T-helper 2 cell treated with Interferon-gamma antibody and Interleukin-4, amounts not matched to agents 5 μg/mL and 100 μg/mL, for 36 hours (primary cell): ENCODE measurements around the gene HEATR5A.
"Not testable (repeated sequence)": the region's sequence is repeated elsewhere in the genome, so short reads cannot be mapped to it uniquely, and the experiment has no call there.

ENCODE experiments used
- DNase-seq: peaks from one replicate; pipeline ENCODE4 v3.0.0; 2021; ENCODE audit warnings: low spot score
- H3K27ac Mint-ChIP-seq: one replicate; pipeline ENCODE4 v1.8.0; 2021; ENCODE audit warnings: mild to moderate bottlenecking, mixed read lengths
- H3K27me3 Mint-ChIP-seq: one replicate; pipeline ENCODE4 v1.8.0; 2021; ENCODE audit warnings: low read depth, mixed read lengths
- H3K36me3 Mint-ChIP-seq: one replicate; pipeline ENCODE4 v1.8.0; 2021; ENCODE audit warnings: low read depth, mixed read lengths
- H3K4me1 Mint-ChIP-seq: one replicate; pipeline ENCODE4 v1.8.0; 2021; ENCODE audit warnings: low read depth, mixed read lengths
- H3K4me3 Mint-ChIP-seq: one replicate; pipeline ENCODE4 v1.8.0; 2022; ENCODE audit warnings: mild to moderate bottlenecking, moderate library complexity, mixed read lengths
- H3K9me3 Mint-ChIP-seq: one replicate; pipeline ENCODE4 v1.8.0; 2021; ENCODE audit warnings: mixed read lengths

Gene HEATR5A

GRCh38 chr14:31286456-31287293 is 133.7 kb downstream of the HEATR5A start:
- Mint-ChIP-seq H3K4me1 (peaks cover 5% of the 10 kb centered on the region), H3K36me3 (no peaks in the 10 kb centered on the region), H3K9me3 (no peaks in the 10 kb centered on the region), H3K27me3 (no peaks in the 10 kb centered on the region), H3K27ac (no peak overlapping the region), H3K4me3 (no peak overlapping the region)
- DNase-seq: no peak

DNA sequence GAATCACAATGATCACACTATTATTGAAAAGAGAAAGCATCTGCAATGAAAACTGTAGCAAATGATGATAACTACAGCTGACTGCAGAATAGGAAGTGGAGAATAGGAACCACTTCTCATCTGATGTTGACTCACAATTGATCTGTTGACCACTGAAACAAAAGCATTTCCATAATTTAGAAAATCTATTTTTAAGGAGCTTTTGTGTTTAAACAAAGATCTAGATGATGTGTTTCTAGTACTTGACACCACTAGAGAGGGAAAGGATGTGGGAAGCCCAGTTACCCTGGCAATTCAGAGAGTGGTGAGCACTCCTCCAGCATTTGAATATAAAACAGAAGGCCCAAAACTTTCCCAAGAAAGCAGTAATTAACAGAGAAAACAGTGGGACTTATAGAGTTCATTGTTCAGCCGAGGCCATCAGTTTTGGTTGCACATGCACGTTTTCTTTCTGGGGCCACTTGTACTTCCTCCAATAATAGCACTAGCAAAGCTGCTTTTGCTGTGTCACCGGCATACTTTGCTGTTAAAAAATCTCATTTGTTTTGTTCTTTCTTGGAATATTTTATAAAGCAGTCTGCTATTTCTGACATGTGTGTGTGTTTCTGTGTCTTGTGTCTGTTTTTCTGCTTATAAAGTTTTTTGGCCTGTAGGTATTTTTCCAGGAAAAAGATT is 136.6 kb downstream of the HEATR5A start:
- Mint-ChIP-seq H3K4me3 (no peak overlapping the region), H3K27ac (no peak overlapping the region), H3K36me3 (no peaks in the 10 kb centered on the region), H3K27me3 (no peaks in the 10 kb centered on the region), H3K4me1 (peaks cover 5% of the 10 kb centered on the region), H3K9me3 (peaks cover 5% of the 10 kb centered on the region)
- no peak for DNase-seq

DNA sequence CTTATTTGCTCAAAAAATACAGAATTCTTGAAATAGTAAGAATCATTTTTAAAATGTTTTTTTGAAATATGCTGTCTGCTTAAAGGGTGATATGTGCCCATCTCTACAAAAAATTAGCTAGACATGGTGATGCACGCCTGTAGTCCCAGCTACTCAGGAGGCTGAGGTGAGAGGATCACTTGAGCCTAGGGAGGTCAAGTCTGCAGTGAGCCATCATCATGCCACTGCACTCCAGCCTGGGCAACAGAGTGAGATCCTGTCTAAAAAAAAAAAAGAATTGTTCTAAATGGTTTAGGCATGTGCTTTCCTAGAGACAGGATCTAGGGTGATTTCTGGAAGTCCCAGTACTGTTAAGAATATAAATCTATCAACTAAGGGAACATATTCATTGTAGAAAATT is 137.2 kb downstream of the HEATR5A start:
- Mint-ChIP-seq H3K27me3 (no peaks in the 10 kb centered on the region), H3K36me3 (no peaks in the 10 kb centered on the region), H3K4me1 (peaks cover 5% of the 10 kb centered on the region), H3K9me3 (peaks cover 7% of the 10 kb centered on the region), H3K4me3 (no peak overlapping the region), H3K27ac (no peak overlapping the region)
- no peak for DNase-seq

- Mint-ChIP-seq H3K27ac (no peak overlapping the region), H3K4me1 (peaks cover 5% of the 10 kb centered on the region), H3K27me3 (no peaks in the 10 kb centered on the region), H3K9me3 (peaks cover 12% of the 10 kb centered on the region), H3K4me3 (no peak overlapping the region), H3K36me3 (no peaks in the 10 kb centered on the region)
- no peak for DNase-seq
Observed at GRCh38 chr14:31280871-31281220, 139.5 kb downstream of the HEATR5A start.

- Mint-ChIP-seq H3K36me3 (no peaks in the 10 kb centered on the region), H3K27me3 (no peaks in the 10 kb centered on the region), H3K9me3 (peaks cover 12% of the 10 kb centered on the region), H3K4me3 (no peak overlapping the region), H3K4me1 (peaks cover 5% of the 10 kb centered on the region), H3K27ac (no peak overlapping the region)
- DNase-seq: no peak
Observed at GRCh38 chr14:31280132-31280870, 140.0 kb downstream of the HEATR5A start.

- Mint-ChIP-seq H3K36me3 (peaks cover 1% of the 10 kb centered on the region), H3K9me3 (peaks cover 12% of the 10 kb centered on the region), H3K27ac (no peak overlapping the region), H3K27me3 (no peaks in the 10 kb centered on the region), H3K4me3 (no peak overlapping the region), H3K4me1 (peaks cover 4% of the 10 kb centered on the region)
- no peak for DNase-seq
Observed at GRCh38 chr14:31278883-31279282, 141.5 kb downstream of the HEATR5A start.

DNA sequence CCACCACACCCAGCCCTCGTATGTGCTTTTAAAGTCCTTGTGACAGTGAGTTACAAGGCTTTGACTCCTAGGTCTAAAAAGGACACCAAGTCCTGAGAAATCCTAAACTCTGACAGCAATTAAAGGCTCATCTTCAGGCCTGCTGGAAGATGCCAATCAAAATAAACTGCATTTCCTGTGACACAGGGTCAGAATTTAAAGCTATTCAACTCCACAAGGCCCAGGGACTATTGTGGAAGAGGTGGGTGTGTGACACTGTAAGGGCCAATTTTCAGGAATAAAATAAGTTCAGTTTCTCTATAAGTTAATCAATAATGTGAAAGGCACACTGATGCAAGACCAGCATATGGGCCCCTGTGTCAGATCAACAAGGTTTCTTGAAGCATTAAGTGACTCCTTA is 143.3 kb downstream of the HEATR5A start:
- no peak overlapping the region for H3K27ac Mint-ChIP-seq
- H3K4me1 Mint-ChIP-seq: no peaks in the 10 kb centered on the region
- H3K9me3 Mint-ChIP-seq: peaks cover 12% of the 10 kb centered on the region
- no peak for DNase-seq
- no peak overlapping the region for H3K4me3 Mint-ChIP-seq
- H3K36me3 Mint-ChIP-seq: peaks cover 1% of the 10 kb centered on the region
- H3K27me3 Mint-ChIP-seq: no peaks in the 10 kb centered on the region

GRCh38 chr14:31276417-31276816 is 143.9 kb downstream of the HEATR5A start:
- H3K4me3 Mint-ChIP-seq, H3K27ac Mint-ChIP-seq, H3K27me3 Mint-ChIP-seq, H3K4me1 Mint-ChIP-seq, H3K36me3 Mint-ChIP-seq, DNase-seq: not testable (repeated sequence)
- H3K9me3 Mint-ChIP-seq: peaks cover 14% of the 10 kb centered on the region

GRCh38 chr14:31275731-31276130 is 144.6 kb downstream of the HEATR5A start:
- peaks cover 1% of the 10 kb centered on the region for H3K36me3 Mint-ChIP-seq
- no peaks in the 10 kb centered on the region for H3K4me1 Mint-ChIP-seq
- no peaks in the 10 kb centered on the region for H3K27me3 Mint-ChIP-seq
- no peak for DNase-seq
- no peak overlapping the region for H3K27ac Mint-ChIP-seq
- H3K9me3 Mint-ChIP-seq: peaks cover 13% of the 10 kb centered on the region
- no peak overlapping the region for H3K4me3 Mint-ChIP-seq

DNA sequence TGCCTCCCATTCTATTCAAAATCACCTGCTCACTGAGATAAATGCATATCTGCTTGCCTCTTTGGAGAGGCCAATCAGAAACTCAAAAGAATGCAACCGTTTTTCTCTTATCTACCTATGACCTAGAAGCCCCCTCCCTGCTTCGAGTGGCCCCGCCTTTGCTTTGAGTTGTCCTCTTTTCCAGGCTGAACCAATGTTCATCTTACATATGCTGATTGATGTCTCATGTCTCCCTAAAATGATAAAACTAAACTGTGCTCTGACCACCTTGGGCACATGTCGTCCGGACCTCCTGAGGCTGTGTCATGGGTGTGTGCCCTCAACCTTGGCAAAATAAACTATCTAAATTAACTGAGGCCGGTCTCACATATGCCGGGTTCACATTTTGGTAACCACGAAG is 148.7 kb downstream of the HEATR5A start:
- Mint-ChIP-seq H3K36me3 (peaks cover 1% of the 10 kb centered on the region), H3K4me1 (no peaks in the 10 kb centered on the region), H3K9me3 (peaks cover 11% of the 10 kb centered on the region), H3K27me3 (no peaks in the 10 kb centered on the region), H3K4me3 (no peak overlapping the region), H3K27ac (no peak overlapping the region)
- DNase-seq: no peak

DNA sequence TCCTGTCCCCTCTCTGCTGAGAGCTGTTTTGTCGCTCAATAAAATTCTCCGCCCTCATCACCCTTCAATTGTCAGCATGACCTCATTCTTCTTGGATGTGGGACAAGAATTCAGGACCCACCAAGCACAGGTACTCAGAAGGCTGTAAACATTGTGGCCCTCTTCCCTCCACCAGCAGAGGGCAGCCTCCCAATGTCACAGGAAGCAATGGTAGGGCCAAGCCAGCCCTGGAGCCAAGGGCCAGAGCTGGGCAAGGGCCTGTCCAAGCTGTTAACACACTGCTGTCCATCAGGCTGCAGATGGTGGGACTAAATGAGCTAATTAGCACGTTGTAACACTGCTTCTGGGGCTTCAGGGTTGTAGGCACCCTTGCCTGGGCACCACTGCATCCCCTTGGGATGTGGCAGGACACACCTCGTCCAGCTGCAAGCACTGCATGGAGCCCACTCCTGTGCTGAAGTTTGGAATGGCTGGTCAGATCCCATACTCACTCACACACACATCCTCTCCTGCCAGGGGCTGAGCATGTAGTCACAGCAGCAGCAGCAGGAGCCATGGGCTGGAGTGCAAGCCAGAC is 150.1 kb downstream of the HEATR5A start:
- Mint-ChIP-seq H3K4me1 (no peaks in the 10 kb centered on the region), H3K27me3 (no peaks in the 10 kb centered on the region), H3K9me3 (peaks cover 7% of the 10 kb centered on the region), H3K27ac (no peak overlapping the region), H3K4me3 (no peak overlapping the region), H3K36me3 (peaks cover 1% of the 10 kb centered on the region)
- DNase-seq: peak; percentile 12

GRCh38 chr14:31269634-31270195 is 150.6 kb downstream of the HEATR5A start:
- no peaks in the 10 kb centered on the region for H3K4me1 Mint-ChIP-seq
- H3K27me3 Mint-ChIP-seq: no peaks in the 10 kb centered on the region
- H3K27ac Mint-ChIP-seq: no peak overlapping the region
- no peak for DNase-seq
- peaks cover 1% of the 10 kb centered on the region for H3K36me3 Mint-ChIP-seq
- H3K9me3 Mint-ChIP-seq: peaks cover 7% of the 10 kb centered on the region
- no peak overlapping the region for H3K4me3 Mint-ChIP-seq

GRCh38 chr14:31268216-31268615 is 152.1 kb downstream of the HEATR5A start:
- no peaks in the 10 kb centered on the region for H3K27me3 Mint-ChIP-seq
- H3K36me3 Mint-ChIP-seq: no peaks in the 10 kb centered on the region
- H3K27ac Mint-ChIP-seq: no peak overlapping the region
- peaks cover 7% of the 10 kb centered on the region for H3K9me3 Mint-ChIP-seq
- H3K4me3 Mint-ChIP-seq: no peak overlapping the region
- H3K4me1 Mint-ChIP-seq: no peaks in the 10 kb centered on the region
- DNase-seq: no peak
